ENCODE measurements around the gene NMU. TPM values are rescaled to one million over a fixed set of nuclear protein-coding genes. Genes with fewer than 3 reads are reported as not detected.
"Not testable (repeated sequence)": the region's sequence is repeated elsewhere in the genome, so short reads cannot be mapped to it uniquely, and the experiment has no call there.

NMU gene, protein sequence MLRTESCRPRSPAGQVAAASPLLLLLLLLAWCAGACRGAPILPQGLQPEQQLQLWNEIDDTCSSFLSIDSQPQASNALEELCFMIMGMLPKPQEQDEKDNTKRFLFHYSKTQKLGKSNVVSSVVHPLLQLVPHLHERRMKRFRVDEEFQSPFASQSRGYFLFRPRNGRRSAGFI
- total RNA-seq = 1.3 and 1.7 TPM in 2 replicates
- polyA plus RNA-seq = 3.4 and 5.2 TPM in 2 replicates

- H3K4me3 ChIP-seq = peak within 1 kb of the TSS; percentile 42
- no peaks in the 10 kb centered on the region for H3K4me1 ChIP-seq (ENCODE audit: low read depth)
- peak; percentile 8 to 70 for DNase-seq (ENCODE audit: low read depth in 1 of 2, low spot score in 1 of 2)
- no peak within 1 kb of the TSS for H3K27ac ChIP-seq
- H3K36me3 ChIP-seq = no peaks in the 10 kb centered on the region
- H3K9me3 ChIP-seq (ENCODE audit: low read depth) = no peaks in the 10 kb centered on the region
- H3K27me3 ChIP-seq = peaks cover 37% of the 10 kb centered on the region
- TF ChIP-seq CTCF (IDR thresholded peaks at IDR 0.05; ENCODE audit: low read depth, low read length) = no peak
These were observed at the start of gene NMU for GRCh38 chr4:55635741-55636655. Gene NMU (minus strand): TSS chr4:55636298. CDS start chr4:55636192, 106 bp downstream.

DNA sequence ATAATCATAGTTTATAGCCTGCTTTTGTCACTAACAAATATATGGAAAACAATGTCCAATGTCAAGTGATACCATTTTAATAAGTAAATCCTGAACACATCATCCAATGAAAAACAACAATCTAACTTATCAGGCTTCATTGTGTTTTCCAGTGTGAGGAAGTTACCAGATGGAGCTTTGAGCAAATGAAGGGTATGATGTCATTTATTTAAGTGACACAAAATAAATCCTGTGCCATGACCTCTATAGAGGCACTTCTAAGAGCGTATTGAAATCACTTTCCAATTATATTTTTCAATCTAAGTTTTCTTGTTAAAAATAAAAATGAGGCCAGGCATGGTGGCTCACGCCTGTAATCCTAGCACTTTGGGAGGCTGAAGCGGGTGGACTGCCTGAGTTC is 48.2 kb upstream of the NMU start:
- Histone ChIP-seq H3K36me3 (no peaks in the 10 kb centered on the region), H3K4me1 (ENCODE audit: low read depth) (no peaks in the 10 kb centered on the region), H3K4me3 (no peak overlapping the region), H3K27ac (no peak overlapping the region), H3K9me3 (ENCODE audit: low read depth) (no peaks in the 10 kb centered on the region), H3K27me3 (no peaks in the 10 kb centered on the region)
- TF ChIP-seq CTCF (IDR thresholded peaks at IDR 0.05; ENCODE audit: low read depth, low read length) = no peak
- DNase-seq (ENCODE audit: low read depth in 1 of 2, low spot score in 1 of 2) = no peak

GRCh38 chr4:55682797-55683196 is 46.7 kb upstream of the NMU start:
- H3K4me1 ChIP-seq (ENCODE audit: low read depth); H3K27ac ChIP-seq; DNase-seq (ENCODE audit: low read depth in 1 of 2, low spot score in 1 of 2); H3K9me3 ChIP-seq (ENCODE audit: low read depth); H3K4me3 ChIP-seq; H3K36me3 ChIP-seq; H3K27me3 ChIP-seq: not testable (repeated sequence)

DNA sequence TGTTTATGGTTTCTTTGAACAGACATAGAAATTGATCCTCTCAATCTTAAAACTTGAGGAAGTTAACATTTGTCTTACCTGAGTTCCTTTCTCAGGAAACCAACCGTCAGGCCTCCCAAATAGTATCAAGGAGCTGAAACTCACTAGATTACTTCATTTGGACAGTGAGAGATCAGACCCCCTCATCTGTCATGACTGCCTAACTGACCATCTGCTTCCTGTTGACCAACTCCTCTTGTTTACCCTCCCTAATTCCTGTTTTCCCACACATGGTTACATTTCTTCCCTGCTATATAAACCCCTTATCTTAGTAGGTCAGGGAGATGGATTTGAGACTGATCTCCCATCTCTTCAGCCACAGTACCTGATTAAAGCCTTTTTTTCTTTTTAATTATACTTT is 46.2 kb upstream of the NMU start:
- no peaks in the 10 kb centered on the region for H3K4me1 ChIP-seq (ENCODE audit: low read depth)
- H3K9me3 ChIP-seq (ENCODE audit: low read depth) = no peaks in the 10 kb centered on the region
- H3K27me3 ChIP-seq = no peaks in the 10 kb centered on the region
- no peaks in the 10 kb centered on the region for H3K36me3 ChIP-seq
- H3K4me3 ChIP-seq = no peak overlapping the region
- no peak overlapping the region for H3K27ac ChIP-seq
- TF ChIP-seq CTCF (IDR thresholded peaks at IDR 0.05; ENCODE audit: low read depth, low read length) = no peak
- DNase-seq (ENCODE audit: low read depth in 1 of 2, low spot score in 1 of 2) = no peak

DNA sequence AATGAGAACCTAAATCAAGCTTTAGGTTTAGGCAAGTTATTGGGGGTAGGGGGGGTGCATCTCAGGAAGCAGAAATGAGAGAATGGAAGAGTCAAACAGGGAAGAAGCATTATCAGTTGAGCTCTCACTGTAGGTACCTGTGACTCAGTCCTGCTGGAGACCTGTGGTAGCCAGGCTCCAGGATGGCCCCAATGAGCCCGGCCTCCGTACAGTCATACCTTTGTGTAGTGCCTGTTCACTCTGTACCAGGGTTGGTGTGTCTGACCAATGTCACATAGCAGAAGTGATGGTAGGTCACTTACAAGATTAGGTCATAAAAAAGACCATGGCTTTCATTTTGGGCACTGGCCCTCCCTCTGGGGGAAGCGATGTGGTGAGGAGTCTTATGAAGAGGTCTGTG is 45.3 kb upstream of the NMU start:
- TF ChIP-seq CTCF (IDR thresholded peaks at IDR 0.05; ENCODE audit: low read depth, low read length) = no peak
- H3K4me3 ChIP-seq = no peak overlapping the region
- no peaks in the 10 kb centered on the region for H3K9me3 ChIP-seq (ENCODE audit: low read depth)
- no peaks in the 10 kb centered on the region for H3K4me1 ChIP-seq (ENCODE audit: low read depth)
- H3K27ac ChIP-seq = no peak overlapping the region
- DNase-seq (ENCODE audit: low read depth in 1 of 2, low spot score in 1 of 2) = no peak
- no peaks in the 10 kb centered on the region for H3K36me3 ChIP-seq
- H3K27me3 ChIP-seq = no peaks in the 10 kb centered on the region

GRCh38 chr4:55675196-55675793 is 39.2 kb upstream of the NMU start:
- Histone ChIP-seq H3K9me3 (ENCODE audit: low read depth) (no peaks in the 10 kb centered on the region), H3K4me3 (no peak overlapping the region)
- DNase-seq (ENCODE audit: low read depth in 1 of 2, low spot score in 1 of 2) = peak in 1 of 2 donors; percentile 4

More at GRCh38 chr4:55675196-55675793, 39.2 kb upstream of the NMU start:
- H3K27ac ChIP-seq = no peak overlapping the region
- H3K4me1 ChIP-seq (ENCODE audit: low read depth) = no peaks in the 10 kb centered on the region
- H3K36me3 ChIP-seq = no peaks in the 10 kb centered on the region
- TF ChIP-seq CTCF (IDR thresholded peaks at IDR 0.05; ENCODE audit: low read depth, low read length) = no peak
- H3K27me3 ChIP-seq = no peaks in the 10 kb centered on the region
